Tibial nerve (tissue), 4 donors: Measurements from ENCODE around the gene ETV4. TPM values are rescaled to one million over a fixed set of nuclear protein-coding genes. Genes with fewer than 3 reads are reported as not detected.

Experiments
- DNase-seq, 2 donors: peaks; one replicate each; pipeline ENCODE4 v3.0.0-alpha.2; 2019; ENCODE audit warnings: low spot score in 2 of 2
- H3K27ac ChIP-seq, 4 donors: fragments of 200-600 bp; sonication (generic) in 3 of 4; one replicate each; pipeline ENCODE4 v1.5.1; 2017 to 2019; ENCODE audit warnings: mild to moderate bottlenecking in 1 of 4
- H3K27me3 ChIP-seq, 2 donors: fragments of 200-600 bp; sonication (generic) in 1 of 2; one replicate each; pipeline versions ENCODE4 v1.5.1 to v1.6.0; 2017 to 2019
- H3K36me3 ChIP-seq, 3 donors: fragments of 200-600 bp; sonication (generic); one replicate each; pipeline ENCODE4 v1.5.1; 2018 to 2019
- H3K4me1 ChIP-seq, 4 donors: fragments of 200-600 bp; sonication (generic) in 3 of 4; one replicate each; pipeline ENCODE4 v1.5.1; 2017 to 2019
- H3K4me3 ChIP-seq, 4 donors: fragments of 200-600 bp; sonication (generic) in 3 of 4; one replicate each; pipeline ENCODE4 v1.5.1; 2017 to 2019; ENCODE audit warnings: mild to moderate bottlenecking in 1 of 4, moderate library complexity in 1 of 4
- H3K9me3 ChIP-seq, 4 donors: fragments of 200-600 bp; sonication (generic) in 3 of 4; one replicate each; pipeline ENCODE4 v1.5.1; 2017 to 2019
- CTCF ChIP-seq, 5 experiments: fragments of 200-600 bp in 3 of 5; fragments of 450-650 bp in 2 of 5; sonication (generic) in 3 of 5; IDR thresholded peaks; one replicate each; pipeline ENCODE4 v1.5.1; 2016 to 2019; ENCODE audit warnings: antibody characterized with exemption in 5 of 5, mild to moderate bottlenecking in 3 of 5, moderate library complexity in 2 of 5
- EP300 ChIP-seq, 2 donors: sonication (generic); formaldehyde crosslinking; IDR thresholded peaks; one replicate each; pipeline ENCODE4 v1.6.1; 2017; ENCODE audit warnings: antibody characterized with exemption in 2 of 2, mild to moderate bottlenecking in 1 of 2
- POLR2A ChIP-seq, 2 donors: fragments of 450-650 bp; IDR thresholded peaks; one replicate each; pipeline ENCODE4 v1.6.1; 2017; ENCODE audit warnings: antibody characterized with exemption in 2 of 2, mild to moderate bottlenecking in 2 of 2, moderate library complexity in 2 of 2
- WGBS, 2 donors: methylation state at CpG; one replicate each; pipeline ENCODE4 v1.1.5; 2018; 5-methylcytosine and 5-hydroxymethylcytosine counted together
- total RNA-seq, 4 donors: library from RNA; depleted of rRNA; stranded (reverse); fragments of >200 nt; gene quantifications; one replicate each; pipeline ENCODE4 v1.1.0, GENCODE V29; 2016

ETV4 gene
- total RNA-seq, 4 donors from 2014 or later = 1.5 to 5.1 (median 3.8) TPM

DNA sequence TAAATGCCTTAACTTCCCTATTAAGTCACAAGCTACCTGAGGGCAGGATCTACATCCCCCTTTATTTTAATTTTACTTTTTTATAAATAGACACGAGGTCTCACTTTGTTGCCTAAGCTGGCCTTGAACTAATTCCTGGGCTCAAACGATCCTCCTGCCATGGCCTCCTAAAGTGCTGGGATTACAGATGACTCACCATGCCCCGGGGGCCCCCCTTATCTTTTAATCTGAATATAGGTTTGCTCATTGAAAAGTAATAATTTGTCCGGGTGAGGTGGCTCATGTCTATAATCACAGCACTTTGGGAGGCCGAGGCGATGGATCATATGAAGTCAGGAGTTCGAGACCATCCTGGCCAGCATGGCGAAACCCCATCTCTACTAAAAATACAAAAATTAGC lies 14.2 kb downstream of the ETV4 start:
- H3K27ac ChIP-seq = no peak overlapping the region
- peaks cover 0 to 16% (median 0%) of the 10 kb centered on the region in 3 donors for H3K36me3 ChIP-seq
- H3K4me1 ChIP-seq = peaks cover 0 to 41% (median 10%) of the 10 kb centered on the region in 4 donors
- TF ChIP-seq POLR2A (IDR thresholded peaks at IDR 0.05) (no peak), EP300 (IDR thresholded peaks at IDR 0.05) (no peak), CTCF (IDR thresholded peaks at IDR 0.05) (no peak)
- 88 to 89% methylated on average over 8 of the region's 8 CpGs for WGBS, 2 donors
- H3K4me3 ChIP-seq = no peak overlapping the region
- no peaks in the 10 kb centered on the region for H3K9me3 ChIP-seq
- no peaks in the 10 kb centered on the region for H3K27me3 ChIP-seq
- no peak for DNase-seq

GRCh38 chr17:43531082-43531378 lies 15.1 kb downstream of the ETV4 start:
- Histone ChIP-seq H3K27me3 (no peaks in the 10 kb centered on the region), H3K4me3 (no peak overlapping the region), H3K4me1 (peaks cover 0 to 44% (median 10%) of the 10 kb centered on the region in 4 donors), H3K27ac (peak overlapping the region in 2 of 4 donors; percentile 31 to 46), H3K36me3 (peaks cover 0 to 23% (median 0%) of the 10 kb centered on the region in 3 donors), H3K9me3 (no peaks in the 10 kb centered on the region)
- TF ChIP-seq EP300 (IDR thresholded peaks at IDR 0.05) (no peak), CTCF (IDR thresholded peaks at IDR 0.05) (no peak), POLR2A (IDR thresholded peaks at IDR 0.05) (no peak)
- WGBS, 2 donors = 34 to 47% methylated on average over 3 of the region's 3 CpGs
- no peak for DNase-seq

DNA sequence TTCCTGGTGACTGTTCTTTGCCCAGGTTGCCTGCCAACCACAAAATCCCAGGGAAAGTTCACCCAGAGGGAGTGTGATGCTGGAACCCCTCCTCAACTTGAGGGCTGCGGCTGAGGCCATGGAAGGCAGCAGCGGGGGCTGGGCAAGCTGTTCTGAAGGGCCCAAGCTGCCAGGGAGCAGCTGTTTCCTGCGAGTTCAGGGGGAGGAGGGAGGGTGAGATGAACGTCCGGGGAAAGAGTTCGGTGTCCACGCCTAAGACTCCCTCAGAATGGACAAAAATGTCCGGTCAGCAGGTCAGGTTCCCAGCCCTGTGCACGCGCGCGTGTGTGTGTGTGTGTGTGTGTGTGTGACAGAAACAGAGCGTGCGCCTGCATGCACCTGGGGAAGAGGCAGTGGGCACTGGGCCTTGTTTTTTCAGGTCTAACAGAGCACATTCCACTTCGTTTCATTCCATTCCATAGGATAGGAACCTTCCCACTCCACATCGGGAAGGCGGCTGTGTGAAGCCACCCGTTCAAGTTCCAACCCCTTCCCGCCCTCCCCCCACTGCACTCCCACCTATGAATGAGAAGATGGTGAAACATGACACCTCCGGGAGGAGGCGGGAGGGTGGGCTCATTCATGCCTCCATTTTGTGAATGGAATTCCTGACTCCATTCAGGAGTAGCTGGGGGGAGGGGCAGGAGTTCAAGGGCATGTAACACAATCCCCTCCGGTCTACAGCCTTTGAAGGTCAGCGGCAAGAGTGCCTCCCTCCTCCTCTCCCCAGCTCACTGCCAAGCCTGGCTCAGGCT lies 15.7 kb downstream of the ETV4 start:
- Histone ChIP-seq H3K9me3 (no peaks in the 10 kb centered on the region), H3K4me3 (peak overlapping the region in 1 of 4 donors; percentile 24), H3K4me1 (peaks cover 0 to 49% (median 10%) of the 10 kb centered on the region in 4 donors), H3K27ac (peak overlapping the region in 2 of 4 donors; percentile 31 to 46), H3K27me3 (no peaks in the 10 kb centered on the region), H3K36me3 (peaks cover 0 to 29% (median 0%) of the 10 kb centered on the region in 3 donors)
- TF ChIP-seq EP300 (IDR thresholded peaks at IDR 0.05) (no peak), POLR2A (IDR thresholded peaks at IDR 0.05) (no peak), CTCF (IDR thresholded peaks at IDR 0.05) (no peak)
- WGBS, 2 donors = 5 to 12% methylated on average over 23 of the region's 23 CpGs
- DNase-seq = peak; percentile 23 to 51

DNA sequence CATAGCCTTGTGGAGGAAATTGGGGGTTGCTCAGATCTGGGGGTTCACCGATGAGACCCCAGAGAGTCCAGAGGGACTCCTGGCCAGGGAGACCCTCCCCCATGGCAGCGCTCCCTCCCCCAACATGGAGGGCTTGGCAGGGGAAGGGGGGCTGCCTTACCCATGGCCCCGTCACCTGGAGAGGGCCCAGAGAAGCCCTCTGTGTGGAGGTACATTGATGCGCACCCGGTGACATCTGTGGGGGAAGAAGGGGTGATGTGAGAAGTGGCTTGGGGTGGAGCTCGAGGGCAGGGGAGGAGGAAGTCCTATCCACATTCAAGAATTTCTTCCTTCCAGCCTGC lies 16.2 kb downstream of the ETV4 start:
- H3K4me3 ChIP-seq = no peak overlapping the region
- no peaks in the 10 kb centered on the region for H3K9me3 ChIP-seq
- no peaks in the 10 kb centered on the region for H3K27me3 ChIP-seq
- H3K36me3 ChIP-seq = peaks cover 0 to 34% (median 0%) of the 10 kb centered on the region in 3 donors
- DNase-seq = no peak
- TF ChIP-seq CTCF (IDR thresholded peaks at IDR 0.05) (no peak), EP300 (IDR thresholded peaks at IDR 0.05) (no peak), POLR2A (IDR thresholded peaks at IDR 0.05) (no peak)
- peak overlapping the region in 2 of 4 donors; percentile 22 to 30 for H3K27ac ChIP-seq
- 57 to 70% methylated on average over 6 of the region's 6 CpGs for WGBS, 2 donors
- peaks cover 0 to 53% (median 10%) of the 10 kb centered on the region in 4 donors for H3K4me1 ChIP-seq

DNA sequence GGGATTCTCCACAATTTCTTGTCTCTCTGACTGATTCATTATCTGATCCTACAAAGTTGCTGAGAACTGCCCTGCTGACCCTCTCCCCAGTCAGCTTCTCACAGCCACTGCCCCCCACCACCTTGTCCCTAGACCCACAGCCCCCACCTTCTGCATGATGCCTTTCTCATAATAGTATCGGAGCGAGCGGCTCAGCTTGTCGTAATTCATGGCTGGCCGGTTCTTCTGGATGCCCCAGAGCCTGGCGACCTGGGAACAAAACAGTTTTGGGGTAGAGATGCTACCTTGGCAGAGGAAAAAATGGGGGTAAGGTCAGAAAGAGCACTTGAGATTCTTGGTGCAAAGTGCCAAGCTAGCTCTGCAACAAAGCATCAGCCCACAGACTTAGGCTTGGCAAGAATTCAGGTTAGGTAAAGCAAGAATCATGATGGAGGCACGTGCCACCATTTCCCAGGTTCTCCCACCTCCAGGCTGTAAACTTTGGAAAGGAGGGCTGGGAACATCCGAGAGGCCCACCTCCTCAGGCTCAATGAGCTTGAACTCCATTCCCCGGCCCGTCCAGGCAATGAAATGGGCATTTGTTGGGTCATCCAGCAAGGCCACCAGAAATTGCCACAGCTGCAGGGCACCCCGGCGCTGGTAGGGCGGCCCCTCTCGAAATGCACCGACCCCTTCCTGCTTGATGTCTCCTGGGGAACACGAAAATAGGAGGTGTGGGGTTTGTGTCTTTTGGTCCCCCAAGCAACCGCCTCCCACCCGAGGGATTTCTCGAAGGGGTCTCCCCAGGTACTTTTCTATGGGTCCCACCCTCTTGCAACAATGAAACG lies 16.9 kb downstream of the ETV4 start:
- Histone ChIP-seq H3K27me3 (no peaks in the 10 kb centered on the region), H3K27ac (no peak overlapping the region), H3K36me3 (peaks cover 0 to 42% (median 0%) of the 10 kb centered on the region in 3 donors), H3K9me3 (no peaks in the 10 kb centered on the region), H3K4me3 (no peak overlapping the region), H3K4me1 (peaks cover 0 to 53% (median 10%) of the 10 kb centered on the region in 4 donors)
- no peak for DNase-seq
- TF ChIP-seq POLR2A (IDR thresholded peaks at IDR 0.05) (no peak), CTCF (IDR thresholded peaks at IDR 0.05) (no peak), EP300 (IDR thresholded peaks at IDR 0.05) (no peak)
- WGBS, 2 donors = 91 to 93% methylated on average over 17 to 20 of the region's 20 CpGs
